ENCODE measurements around the gene MZF1.

The MZF1 gene

DNA sequence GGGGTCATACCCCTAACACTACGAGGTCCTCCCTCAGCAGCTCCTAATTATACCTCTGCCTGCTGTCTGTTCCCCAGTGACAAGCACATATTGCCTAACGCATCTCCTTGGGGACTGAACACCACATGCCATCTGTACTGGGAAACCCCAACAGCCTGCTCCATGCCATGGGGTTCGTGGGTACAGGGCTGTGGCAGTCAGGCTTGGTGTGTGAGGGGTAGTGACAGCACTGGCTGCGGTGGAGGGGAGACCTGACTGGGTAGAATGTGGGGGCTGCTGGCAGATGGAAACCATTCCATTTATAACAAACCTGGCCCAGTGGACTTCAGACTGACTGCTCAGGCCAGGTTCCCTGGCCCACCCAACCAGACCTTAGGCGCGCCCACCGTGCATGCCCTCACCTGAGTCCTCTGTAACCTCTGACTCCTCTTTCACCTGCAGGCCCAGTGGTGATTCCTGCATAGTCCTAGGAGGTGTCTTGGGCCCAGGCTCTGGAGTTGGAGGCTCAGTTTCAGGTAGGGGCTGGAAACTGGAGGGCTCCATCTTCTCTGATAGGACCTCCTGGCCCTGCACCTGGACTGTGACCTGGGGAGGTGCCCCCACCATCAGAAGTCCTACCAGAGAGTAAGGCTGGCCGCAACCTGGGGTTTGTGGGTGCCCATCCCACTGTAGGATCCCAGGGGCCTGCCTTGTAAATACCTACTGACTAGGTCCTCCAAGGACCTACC lies 3.0 kb downstream of the MZF1 start:
- DNase-seq: peak; percentile 12

DNA sequence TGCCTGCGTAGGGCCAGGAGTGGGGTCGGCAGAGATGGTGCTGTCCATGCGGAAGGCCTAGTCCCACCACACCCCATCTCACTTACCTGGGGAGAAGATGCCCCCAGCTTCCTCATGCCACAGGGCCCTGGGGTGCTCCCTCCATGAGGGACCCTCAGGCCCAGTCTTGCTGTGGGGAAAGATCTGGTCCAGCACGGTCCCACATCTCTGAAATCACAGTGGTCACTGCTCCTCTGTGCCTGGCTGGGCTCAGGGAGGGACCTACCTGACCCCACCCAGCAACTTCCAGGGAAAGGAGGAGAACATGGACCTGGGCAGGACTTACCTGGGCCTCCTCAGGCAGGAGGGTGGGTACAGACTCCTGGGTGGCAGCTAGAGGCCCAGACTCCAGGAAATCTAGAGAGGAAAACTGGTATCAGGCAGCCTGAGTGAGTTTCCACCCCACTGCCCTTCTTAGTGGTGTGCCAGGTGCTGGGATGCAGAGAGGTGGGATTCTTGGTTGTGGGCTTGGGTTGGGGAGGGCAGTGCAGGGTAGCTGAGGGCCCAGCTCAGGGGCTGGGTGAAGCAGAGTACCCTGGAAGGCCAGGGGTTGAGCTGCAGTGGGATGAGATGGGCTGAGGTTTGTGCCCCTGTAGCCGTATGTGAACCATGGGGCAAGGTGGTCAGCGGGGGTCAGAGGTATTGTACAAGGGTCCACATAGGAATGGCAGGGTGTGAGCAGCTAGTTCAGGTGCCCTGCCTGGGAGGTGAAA lies 3.8 kb downstream of the MZF1 start:
- DNase-seq: no peak

DNA sequence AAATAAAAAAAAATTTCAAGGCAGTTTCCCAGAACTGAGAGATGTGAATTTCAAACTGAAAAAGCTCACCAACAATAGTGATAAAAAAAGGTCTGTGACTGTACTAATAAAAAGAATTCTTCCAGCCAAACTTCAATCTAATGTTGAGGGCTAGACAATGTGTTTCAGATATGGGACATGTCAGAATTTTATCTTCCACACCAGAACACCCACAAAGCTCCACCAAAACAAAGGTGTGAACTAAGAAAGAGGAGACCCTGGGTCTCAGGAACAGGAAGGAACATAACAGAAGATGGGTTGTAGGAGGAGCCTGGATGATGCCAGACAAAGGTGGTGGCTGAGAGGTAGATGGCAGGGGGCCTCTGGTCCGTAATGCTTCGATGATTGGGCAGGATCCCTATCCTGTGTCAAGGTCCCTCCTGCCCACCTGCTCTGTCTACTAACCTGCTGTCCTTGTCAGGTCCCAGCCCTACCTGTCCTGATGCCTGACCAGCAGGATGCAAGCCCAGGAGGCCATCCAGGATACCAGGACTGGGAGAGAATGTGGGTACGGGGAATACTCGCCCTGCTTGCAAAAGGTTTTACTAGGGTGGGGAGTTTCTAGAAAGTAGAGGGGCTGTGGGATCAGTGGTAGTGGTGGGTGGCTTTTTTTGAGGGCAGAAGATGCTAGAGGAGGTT lies 4.5 kb downstream of the MZF1 start:
- peak; percentile 14 for DNase-seq

DNA sequence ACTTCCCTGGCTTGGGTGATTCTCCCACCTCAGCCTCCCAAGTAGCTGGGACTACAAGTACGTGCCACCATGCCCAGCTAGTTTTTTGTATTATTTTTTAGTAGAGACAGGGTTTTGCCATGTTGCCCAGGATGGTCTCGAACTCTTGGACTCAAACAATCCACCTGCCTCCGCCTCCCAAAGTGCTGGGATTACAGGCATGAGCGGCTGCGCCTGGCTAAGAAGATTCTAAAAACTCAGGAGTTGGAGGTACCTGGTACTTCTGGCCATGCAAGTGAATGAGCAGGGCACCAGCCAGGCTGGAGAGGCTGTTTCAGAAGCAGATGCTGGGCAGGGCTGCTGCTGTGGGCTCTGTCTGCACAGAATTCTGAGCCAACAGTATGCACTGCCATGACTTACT lies 6.1 kb downstream of the MZF1 start:
- DNase-seq: no peak

DNA sequence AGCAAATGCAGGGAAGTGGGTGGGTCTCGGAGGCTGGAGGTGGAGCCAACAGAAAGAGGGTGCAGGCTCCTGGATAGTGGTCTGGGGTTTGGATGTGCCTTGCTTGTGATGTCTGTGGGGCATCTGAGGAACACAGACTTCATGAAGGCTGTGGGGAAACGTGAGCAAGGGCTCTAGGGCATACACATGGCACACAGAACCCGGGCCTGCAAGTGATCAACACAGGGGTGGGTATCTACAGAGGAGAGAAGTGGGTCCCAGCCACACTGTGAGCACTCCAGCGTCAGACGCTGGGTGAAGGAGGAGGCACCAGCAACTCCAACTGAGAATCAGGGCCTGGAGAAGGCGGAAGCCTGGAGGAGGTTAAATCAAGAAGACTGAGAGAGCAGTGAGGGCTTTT lies 9.3 kb downstream of the MZF1 start:
- peak; percentile 16 for DNase-seq

DNA sequence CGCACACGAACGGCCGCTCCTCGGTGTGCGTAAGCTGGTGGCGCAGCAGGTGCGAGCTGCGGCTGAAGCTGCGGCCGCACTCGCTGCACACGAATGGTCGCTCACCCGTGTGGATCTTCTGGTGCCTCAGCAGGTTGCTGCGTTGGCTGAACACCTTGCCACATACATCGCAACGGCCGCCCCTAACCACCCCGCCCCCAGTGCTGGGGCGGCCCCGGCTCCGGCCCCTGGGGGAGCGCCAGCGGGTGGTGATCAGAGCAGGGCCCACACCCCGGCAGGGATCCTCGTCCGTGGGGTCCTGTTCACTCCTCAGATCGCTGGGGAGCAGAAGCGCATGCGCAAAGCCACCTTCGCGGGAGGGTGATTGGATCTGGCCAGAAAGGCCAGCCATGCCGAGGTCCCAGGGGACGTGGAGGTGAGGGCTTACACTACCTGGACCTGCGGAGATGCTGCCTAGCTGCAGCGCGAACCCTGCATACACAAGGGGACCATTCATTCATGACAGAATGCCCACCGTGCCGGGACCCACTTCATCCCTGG lies 10.0 kb downstream of the MZF1 start:
- DNase-seq: peak; percentile 48

DNA sequence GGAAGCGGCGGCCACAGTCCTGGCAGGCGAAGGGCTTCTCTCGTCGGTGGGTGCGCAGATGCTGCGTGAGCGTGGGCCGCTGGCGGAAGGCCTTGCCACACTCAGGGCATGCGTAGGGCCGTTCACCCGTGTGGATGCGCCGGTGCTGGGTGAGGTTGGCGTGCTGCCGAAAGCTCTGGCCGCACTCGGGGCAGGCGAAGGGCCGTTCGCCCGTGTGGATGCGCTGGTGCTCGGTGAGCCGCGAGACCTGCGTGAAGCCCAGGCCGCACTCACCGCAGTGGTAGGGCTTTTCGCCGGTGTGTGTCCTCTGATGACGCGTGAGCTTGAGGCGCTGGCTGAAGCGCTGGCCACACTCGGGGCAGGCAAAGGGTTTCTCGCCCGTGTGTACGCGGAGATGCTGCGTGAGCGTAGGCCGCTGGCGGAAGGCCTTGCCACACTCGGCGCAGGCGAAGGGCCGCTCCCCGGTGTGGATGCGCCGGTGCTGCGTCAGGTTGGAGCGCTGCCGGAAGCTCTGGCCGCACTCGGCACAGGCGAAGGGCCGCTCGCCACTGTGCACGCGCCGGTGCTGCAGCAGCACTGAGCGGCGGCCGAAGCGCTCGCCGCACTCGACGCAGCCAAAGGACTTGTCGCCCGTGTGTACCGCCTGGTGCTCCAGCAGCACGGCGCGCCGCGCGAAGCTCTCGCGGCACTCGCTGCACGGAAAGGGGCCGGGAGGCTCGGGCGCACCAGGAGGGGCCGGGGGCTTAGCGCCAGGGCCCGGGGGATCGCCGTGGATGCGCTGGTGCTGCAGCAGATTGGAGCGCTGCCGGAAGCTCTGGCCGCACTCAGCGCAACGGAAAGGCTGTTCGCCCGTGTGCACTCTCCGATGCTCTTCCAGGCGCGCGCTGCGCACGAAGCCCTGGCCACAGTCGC lies 10.8 kb downstream of the MZF1 start:
- peak; percentile 59 for DNase-seq

DNA sequence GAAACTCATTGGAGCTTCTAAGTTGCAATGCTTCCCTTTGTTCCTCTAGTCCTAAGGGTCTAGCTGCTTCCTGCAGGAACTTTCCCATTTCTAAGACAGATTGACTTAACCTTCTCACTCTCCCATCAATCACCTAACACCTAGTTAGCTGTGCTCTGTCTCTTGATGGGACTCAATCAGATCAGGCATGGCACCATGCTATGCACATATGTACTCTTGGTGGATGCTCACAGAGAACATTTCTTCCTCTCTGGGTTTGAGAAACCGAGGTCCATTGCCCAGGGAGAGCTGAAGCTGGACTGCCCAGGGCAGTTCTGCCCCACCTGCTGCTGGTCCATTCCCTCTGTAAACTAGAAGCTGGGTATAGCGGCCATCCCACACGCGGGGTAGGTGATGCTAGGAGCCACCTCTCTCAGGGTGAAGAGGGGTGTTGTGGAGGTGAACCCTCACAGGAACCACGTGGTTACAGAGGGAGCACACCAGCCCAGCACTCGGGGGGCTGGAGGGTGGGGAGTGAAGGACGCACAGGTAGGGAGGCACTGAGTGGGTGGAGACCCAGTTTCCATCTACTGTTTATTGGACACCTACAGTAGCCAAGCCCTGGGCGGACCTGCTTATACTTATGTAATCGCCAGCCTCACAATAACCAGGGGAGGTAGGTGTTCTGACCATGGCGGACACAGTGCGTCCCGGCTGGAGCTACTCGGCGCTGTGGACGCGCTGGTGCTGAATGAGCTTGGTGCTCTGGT lies 11.6 kb downstream of the MZF1 start:
- no peak for DNase-seq

DNA sequence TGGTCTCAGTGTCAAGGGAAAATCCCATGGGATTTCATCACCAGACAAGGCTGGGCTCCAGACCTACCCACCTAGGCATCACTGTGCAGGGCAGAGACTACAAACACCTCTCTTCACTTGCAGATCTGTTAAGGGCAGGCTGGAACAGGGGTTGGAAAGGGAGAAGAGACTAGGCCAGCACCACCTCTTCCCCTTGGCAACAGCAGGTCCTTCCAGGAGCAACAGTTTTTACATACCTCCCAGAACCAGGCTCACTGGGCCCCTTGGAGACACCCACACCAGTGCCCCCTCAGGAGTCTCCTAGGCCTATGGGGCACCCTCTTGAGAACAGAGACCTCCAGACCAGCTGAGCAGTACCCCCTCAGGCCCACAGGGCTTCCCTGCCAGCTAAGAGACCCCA lies 12.2 kb downstream of the MZF1 start:
- DNase-seq: no peak

DNA sequence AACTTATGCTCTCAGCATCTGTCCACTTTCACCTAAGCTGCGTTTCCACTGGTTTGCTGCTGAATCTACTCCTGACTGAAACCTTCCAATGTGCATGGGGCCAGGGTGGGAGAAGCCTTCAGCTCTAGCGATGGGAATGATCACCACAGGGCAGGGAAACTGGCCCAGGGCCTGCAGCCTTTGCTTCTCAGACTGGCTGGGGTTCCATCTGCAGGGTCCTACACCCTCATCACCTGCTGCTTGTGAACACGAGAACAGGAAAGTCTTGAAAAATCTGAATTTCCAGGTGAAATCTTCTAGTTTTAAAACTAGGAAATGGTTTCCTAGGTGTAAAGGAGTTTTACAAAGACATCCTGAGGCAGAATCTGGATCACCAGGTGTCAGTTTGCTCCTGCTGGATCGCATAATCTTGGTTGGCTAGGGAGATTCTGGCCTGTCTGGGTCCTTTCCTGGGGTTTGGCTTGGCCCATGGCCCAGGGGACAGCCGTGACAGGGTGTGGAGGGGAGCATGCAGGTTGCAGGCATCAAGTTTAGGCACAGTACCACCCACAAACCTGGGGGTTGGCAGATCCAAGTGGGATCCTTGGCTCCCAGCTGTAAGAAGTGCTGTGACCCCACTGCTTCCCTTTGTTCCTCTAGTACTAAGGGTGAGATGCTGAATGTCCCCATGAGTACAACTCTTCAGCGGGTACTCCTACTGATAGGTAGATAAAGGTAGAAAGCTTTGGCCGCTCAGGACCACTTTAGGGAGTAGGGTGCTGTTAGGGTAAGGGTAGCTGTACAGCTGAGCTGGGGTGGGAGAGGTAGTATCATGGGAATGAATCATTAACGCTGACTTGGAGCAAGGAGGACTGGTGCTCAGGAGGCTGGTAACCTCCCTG lies 12.9 kb downstream of the MZF1 start:
- DNase-seq: no peak

DNA sequence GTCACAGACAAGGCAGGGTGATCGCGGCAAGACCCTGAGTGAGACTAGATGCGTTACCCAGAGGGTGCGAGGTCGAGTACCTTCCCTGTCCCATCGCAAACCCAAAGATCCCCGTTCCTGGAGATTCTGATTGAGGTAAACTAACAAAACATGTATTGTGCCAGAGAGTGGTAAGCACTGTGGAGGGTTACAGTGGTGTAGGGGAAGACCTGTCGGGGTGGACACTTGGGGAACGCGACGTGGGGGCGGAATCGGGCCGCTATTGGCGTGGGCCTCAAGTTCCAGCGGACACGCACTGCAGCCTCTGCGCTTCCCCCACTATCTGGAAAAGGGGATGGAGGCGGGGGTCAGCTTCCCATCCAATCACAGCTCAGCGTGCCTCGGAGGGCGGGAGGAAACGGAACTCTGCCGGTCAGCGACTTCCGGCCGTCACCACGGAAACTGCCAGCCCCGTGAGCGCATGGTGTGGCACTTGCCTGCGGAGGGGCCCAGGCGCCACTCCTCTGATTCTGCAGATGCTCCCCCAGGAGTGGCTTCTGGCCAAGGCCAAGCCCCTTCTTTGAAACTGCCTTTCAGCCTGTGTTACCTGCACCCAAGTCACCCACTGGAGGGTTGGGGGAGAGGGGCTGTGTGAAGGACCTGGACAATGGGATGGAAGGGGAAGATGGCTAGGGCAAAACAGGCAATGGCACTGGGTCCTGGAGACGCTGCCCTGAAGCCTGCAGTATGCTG lies 13.7 kb downstream of the MZF1 start:
- peak; percentile 47 for DNase-seq

DNA sequence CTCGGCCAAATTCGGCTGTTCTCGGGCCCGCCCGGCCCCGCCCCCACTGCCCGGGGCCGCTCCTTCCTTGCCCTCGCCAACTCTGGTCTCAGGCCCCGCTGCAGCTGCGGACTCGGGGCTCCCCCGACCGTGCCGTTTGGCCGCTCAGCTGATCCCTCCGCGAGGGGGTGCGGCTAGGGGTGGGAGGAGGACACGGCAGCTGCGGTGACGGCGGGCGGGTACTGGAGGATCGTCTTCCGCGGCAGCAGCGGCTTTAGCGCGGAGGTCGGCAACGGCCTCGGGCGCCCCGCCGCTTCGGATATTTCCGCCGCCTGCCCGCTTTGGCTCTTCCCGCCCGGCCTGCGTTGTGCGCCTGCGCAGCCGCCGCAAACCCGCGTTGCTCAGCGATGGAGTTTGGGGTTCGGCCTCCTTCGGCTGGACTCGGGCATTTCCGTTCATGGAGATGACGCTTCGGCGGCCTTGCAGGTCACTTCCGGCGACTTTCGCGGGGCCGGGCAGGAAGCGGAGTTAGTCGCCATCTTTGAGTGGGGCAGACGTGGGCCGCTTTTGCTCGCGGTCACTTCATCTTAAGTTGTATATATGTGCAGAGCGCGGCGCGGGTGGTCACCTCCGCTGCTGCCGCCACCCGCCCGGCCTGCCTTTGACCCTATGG lies 14.4 kb downstream of the MZF1 start:
- DNase-seq: peak; percentile 99

DNA sequence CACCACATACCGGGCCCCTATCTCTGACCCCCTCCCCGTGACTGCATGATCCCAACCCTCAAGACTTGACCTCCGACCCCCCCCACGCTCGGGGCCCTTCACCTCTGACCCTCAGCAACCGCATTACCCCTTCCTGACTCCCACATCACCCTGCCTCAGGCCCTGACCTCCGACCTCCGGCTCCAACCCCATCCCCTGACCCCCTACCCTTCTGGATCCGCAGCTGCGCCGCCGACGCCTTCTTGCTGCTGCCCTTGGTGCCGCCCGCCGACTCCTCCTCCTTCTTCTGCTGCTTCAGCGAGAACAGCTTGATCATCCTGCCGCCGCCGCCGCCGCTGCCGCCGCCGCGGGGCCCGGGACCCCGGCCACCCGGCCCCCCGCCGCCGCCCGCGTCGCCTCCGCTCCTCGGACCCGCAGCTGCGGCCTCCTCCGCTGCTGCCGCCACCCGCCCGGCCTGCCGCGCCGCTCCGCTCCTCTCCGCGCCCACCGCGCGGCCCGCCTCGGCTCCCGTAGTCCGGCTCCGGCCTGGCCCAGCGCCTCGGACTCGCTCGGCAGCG lies 15.0 kb downstream of the MZF1 start, which contains the start of gene UBE2M:
TSS of gene UBE2M (minus strand) at position 546 of the 557 bp plus-strand sequence. CDS start at position 316, 230 bp downstream.
- no peak for DNase-seq

DNA sequence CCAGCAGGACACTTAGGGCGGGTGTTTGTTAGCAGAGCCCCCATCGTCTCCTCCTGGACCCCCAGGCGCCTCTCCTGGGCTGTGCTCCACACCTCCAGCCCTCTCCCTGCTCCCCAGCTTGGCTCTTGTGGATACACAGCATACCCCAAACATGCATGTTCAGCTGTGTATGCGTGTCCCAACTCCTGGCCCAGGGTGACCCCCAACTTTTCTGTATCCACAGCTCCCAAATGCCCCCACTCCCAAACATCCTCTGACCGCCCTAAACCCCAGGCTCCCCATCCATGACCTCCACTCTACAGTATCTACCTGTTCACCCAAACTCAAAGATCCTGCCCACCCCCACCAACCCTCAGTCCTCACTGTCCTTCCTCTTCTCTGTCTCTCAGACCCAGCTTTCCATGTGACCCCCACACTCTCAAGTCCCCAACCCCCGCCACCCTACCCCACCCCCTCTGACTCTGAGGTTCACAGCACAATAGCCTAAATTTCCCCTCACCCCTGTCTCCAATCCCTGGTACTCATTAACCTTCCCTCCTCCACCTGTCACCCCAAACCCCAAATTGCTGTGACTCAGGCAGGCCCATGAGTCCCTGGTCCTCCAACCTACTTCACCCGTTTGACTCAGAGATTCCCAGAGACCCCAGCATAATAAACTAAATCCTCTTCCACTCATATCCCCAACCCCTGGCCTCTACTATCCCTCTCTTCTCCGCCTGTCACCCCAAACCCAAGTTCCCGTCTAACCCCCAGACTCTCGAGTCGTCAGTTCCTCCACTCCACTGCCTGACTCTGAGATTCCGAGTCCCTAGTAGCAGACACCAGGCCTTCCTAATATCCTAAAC lies 15.7 kb downstream of the MZF1 start:
- DNase-seq: peak; percentile 19

DNA sequence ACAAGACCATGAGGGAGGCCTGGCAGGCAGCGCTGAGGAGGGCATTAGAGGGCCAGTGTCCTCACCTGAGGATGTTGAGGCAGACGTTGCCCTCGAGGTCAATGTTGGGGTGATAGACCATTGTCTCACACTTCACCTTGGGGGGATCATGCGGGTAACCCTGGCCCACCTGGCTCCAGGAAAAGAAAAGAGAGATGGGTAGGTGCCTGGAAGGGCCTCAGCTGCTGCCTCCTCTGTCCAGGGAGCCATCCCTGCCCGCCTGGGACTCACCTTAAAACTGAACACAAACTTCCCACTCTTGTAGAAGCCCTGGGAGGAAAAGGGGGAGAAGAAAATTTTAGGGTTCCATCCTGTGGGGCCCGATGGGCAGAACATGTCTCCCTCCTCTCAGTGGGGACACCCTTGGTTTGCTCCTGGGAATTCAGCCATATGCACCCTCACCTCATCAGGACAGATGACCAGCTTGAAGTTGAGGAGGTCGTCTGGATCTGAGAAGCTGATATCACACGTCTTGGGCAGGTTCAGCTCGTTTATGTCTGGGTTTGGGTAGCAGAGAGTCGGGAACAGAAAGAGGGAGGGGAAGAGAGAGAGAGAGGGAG lies 16.4 kb downstream of the MZF1 start:
- peak; percentile 15 for DNase-seq

DNA sequence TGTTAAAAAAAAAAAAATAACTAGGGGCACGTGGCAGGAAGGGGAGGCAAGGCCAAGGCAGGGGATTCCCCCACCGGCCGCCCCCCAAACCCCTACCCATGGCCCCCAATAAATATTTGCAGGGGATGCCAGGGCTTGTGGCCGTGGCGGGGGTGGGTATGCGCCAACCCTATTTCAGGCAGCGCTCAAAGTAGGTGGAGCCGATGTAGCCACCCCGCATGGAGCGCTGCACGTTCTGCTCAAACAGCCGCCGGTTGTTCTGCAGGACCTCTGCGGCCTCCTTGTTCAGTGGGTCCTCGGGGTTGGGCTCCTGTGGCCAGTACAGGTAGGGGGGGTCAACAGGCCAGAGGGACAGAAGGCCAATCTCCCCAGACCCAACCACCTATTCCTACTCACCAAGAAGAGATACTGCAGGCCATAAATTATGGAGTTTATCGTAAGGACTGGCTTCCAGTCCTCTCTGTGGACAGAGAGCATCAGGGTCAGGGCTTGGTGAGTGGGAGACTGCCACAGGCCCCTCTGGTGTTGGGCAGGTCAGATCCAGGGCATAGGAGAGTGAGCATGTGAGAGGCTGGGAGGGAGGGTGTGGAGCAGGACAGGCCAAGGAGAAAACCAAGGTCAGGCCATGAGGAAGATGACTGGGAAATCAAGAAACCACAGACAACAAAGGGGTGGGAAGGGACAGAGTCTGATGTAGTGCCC lies 17.1 kb downstream of the MZF1 start:
- peak; percentile 18 for DNase-seq

DNA sequence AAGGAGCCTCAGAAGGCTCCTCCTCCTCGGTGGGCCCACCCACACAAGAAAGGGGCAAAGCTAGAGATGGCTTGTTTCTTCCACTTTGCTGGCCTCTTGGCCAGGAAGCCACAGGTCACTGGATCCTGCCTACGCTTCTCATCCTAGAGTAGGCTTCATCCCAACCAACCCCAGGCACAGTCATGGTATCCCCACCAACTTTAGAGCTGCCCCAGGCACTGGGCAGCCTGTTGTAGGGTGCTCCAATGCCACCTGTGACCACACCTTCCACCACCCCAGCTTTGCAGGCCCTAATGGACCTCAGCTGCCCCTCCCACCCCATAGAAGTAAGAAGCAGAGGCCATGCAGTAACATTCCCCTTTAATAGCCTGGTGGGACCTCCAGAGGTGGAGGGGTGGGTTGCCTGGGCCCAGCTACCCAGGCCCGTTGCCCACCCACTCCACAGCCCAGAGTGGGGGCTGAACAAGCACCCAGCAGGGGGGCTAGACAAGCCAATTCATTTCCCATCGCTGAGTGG lies 17.7 kb downstream of the MZF1 start:
- DNase-seq: no peak
